Stimulated activated naive CD4-positive, alpha-beta T cell treated with Interleukin-2 at 50 U/mL for 16 hours (primary cell): Measurements from ENCODE around the gene MAP2K1.
"Not testable (repeated sequence)": the region's sequence is repeated elsewhere in the genome, so short reads cannot be mapped to it uniquely, and the experiment has no call there.

Experiments
- DNase-seq: peaks from one replicate; lab custom pipeline; 2025; lab: John Stamatoyannopoulos, UW

Gene MAP2K1

GRCh38 chr15:66476535-66476934, 89.8 kb downstream of the MAP2K1 start:
- no peak for DNase-seq

DNA sequence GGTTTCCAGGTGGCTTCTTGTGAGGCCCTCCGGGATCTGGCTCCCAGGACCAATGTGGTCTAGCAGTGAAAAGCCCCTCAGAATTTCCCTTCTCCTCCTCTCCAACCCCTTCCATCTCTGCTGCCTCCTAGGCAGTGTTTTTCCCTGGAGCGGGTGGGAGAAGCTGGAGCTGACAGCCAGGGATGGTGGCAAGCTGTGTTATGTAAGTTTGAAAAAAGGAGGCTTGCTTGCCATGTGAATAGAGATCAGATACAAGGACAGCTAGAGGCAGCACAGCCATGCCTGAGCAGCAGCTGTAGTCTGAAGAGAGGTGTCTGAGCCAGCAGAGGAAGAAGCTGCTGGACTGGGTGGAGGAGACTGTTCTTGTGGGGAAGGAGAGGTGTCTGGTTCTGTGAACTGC, 90.3 kb downstream of the MAP2K1 start:
- DNase-seq, result no peak

DNA sequence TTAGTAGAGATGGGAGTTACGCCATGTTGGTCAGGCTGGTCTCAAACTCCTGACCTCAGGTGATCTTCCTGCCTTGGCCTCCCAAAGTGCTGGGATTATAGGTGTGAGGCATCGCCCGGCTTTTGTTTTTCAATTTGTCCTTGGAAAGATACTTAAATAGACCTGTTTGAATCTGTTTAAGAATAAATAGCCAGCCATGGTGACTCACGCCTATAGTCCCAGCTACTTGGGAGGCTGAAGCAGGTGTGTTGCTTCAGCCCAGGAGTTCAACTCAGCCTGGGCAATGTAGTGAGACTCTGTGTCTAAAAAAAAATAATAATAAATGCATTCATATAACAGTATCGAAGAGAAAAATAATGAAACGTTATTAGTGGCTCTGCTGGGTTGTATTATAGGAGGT, 93.6 kb downstream of the MAP2K1 start:
- no peak for DNase-seq

DNA sequence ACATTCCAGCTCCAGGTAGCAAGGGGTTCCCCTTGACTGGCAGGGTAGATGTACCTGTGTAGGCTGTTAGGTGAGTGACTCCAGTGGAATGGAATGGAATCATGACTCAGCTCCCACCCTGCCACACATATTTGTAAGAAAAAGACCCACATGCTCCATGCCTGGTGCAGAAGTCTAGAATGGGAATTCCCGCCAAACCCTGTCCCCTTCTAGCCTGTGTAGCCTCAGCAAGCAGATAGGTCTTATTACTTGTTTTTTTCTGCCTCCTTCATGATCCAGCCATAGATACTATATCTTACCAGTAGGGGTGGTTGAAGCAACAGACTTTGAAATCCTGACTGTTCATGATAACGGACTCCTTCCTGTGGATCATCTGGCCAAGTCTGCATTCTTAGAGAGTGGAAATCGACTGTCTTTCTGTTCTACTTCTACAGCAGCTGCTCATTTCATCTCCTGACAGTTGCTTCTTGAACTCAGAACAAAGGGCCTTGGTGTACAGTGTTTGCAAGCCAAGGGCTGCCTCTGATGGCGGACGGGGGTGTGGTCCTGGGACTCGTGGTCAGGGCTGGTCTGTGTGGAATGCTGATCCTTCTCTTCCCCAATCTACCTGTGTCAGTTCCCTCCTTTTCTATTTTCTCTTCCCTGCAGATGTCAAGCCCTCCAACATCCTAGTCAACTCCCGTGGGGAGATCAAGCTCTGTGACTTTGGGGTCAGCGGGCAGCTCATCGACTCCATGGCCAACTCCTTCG, 94.6 kb downstream of the MAP2K1 start:
- DNase-seq, result no peak

- DNase-seq, result no peak
Measured at GRCh38 chr15:66482539-66482938, 95.8 kb downstream of the MAP2K1 start.

- DNase-seq, result no peak
Measured at GRCh38 chr15:66483131-66483566, 96.4 kb downstream of the MAP2K1 start.

DNA sequence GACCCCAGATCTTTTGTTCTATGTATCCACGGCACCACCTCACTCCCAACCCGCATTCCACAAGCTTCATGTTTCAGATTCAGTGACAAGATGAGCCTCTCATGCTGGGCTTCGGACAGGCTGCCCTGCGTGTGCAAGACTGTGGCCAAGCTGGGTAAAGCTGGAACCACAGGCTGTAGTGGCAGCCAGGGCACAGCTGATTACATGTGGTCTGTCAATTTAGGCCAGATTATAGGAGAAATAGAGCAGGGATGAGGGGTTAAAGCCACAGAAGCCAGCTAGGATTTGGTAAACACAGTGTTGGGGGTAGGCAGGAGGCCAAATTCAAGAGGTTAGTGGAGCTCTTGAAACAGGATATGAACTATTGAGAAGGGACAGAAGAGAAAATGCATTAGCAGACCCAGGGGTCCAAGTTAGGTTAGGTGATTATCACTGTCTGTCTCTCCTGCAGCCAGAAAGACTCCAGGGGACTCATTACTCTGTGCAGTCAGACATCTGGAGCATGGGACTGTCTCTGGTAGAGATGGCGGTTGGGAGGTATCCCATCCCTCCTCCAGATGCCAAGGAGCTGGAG, 97.9 kb downstream of the MAP2K1 start:
- no peak for DNase-seq

- no peak for DNase-seq
Measured at GRCh38 chr15:66486887-66487286, 100.2 kb downstream of the MAP2K1 start.

DNA sequence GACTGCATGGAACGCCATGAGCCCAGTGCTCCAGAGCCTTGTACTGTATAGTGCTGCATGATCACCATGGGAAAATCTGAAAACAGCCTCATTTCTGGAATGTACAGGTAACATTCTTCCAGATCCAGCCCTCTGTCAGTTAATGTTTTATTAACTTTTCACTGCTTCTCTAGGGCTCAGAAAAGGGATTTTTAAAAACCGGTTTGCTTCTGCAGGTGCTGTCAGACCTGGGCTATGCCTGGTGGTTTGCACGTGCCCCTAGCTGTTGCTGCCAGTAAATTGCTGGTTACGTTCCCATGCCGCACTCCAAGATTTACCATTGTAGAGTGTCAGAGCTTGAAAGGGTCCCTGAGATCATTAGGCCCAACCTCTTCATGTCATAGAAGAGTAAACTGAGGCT, 101.8 kb downstream of the MAP2K1 start:
- no peak for DNase-seq

- DNase-seq, result no peak
Measured at GRCh38 chr15:66489179-66489791, 102.6 kb downstream of the MAP2K1 start.

DNA sequence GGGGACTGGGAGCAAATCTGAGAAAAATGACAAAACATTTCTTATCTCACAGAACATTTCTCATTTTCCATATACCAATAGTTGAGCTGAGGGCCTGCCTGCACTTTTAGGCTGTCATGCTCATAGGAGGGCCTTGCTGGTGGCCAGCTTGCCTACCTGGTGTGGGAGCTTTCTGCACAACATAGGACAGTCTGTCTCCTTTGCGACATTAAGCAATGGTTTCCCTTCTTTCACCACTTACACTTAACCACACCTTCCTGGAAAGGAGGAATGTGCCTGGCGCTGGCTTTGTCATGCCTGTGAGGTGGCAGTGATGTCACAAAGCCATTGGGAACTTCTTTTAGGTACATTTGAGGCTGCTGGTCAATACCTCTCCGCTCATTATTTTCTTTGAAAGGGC, 105.1 kb downstream of the MAP2K1 start:
- DNase-seq, result no peak

DNA sequence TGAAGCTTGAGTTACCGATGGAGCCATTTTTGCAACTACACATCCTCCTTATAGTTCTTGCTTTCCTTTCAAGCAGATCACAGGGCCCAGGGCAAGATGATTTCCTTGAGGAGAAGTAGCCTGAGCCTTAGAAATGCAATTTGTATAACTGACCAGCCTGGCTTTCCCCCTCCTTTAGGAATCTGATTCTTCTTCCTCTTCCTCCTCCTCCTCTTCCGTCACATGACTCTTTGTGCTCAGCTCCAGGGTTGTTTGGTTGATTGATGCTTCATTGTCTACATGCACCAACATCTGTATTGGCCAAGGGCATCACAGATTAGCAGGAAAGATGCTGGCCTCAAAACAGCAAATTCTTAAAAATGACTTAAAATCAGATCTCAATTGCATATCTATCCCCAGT, 107.5 kb downstream of the MAP2K1 start:
- no peak for DNase-seq

DNA sequence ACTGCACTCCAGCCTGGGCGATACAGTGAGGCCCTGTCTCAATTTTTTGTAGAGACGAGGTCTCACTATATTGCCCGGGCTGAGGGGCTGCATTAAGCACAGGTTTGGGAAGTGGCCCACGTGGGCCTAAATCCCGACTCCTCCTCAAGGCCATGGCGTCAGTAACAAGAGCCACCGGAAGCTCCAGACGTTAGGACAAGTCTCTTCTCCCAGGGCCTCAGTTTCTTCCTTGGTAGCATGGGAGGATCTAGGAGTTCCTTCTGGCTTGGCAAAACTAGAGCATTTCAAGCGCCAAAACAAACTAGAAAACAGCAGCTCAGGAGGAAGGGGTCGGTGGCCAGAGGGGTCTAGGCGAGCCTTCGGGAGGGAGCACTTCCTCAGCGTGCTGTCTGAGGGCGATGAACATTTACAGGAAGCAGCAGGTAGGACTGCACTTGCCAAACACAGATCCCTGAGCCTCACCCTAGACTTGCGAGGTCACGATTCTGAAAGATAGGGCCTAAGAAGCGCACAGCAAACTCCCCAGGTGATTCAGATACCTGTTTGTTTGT, 110.3 kb downstream of the MAP2K1 start:
- DNase-seq, result peak; percentile 21

GRCh38 chr15:66497502-66498455, 111.1 kb downstream of the MAP2K1 start, which contains the start of gene SNAPC5:
Gene SNAPC5 (minus strand): TSS chr15:66497762. CDS start chr15:66497731, 31 bp downstream.
- DNase-seq, result peak; percentile 96

GRCh38 chr15:66498501-66499386, 112.0 kb downstream of the MAP2K1 start:
- DNase-seq, result no peak

GRCh38 chr15:66500346-66500745, 113.6 kb downstream of the MAP2K1 start:
- not testable (repeated sequence) for DNase-seq

DNA sequence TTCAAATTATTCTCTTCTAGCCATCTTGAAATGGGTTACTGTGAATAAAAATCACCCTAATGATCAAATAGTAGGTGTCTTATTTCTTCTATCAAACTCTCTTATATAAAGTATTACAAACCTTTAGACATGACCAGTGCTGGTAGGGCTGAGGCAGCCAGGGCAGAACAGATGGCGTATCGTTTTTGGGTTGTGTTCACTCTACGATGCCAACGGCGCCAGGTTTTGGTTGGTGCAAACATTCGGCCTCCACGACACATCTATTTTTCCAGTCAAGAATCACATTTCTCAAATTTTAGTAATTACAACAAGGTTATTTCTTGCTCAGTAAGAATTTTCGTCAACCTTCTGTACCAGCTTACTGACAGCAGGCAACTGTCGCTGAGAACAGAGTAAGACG, 115.8 kb downstream of the MAP2K1 start:
- DNase-seq, result peak; percentile 3

- DNase-seq, result not testable (repeated sequence)
Measured at GRCh38 chr15:66503041-66503648, 116.4 kb downstream of the MAP2K1 start.

DNA sequence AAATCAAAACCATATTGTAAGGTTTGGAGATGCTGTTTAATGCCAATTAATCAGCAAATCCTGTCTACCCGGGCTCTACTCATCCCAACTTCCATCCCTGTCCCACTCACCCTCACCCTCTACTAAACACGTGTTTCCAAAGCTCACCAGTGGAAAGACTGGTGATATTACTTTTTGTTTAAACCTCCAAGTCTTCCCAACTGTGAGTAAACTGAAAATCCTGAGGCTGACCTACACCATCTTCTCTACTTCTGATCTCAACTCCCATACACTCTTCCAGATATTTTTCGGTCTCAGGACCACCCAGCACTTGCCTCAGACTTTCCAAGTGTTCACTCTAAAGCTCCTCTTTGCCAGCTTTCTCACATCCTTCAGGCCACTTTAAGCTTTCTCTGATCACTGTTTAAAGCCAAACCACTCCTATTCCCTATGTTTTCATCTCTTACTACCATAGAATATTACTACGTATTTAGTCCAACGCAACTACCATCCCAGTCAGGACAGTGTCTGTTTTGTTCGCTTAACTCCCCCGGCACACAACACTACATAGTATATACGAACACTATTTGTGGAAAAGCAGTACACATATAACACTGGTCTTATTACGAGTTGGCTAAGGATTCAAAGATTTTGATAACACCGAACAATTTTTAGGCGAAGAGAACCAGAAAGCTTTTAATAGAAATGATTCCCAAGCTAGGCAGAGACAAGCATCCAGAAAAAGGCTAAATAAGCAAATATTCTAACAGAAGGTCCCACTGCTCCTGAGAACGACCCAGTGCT, 117.3 kb downstream of the MAP2K1 start:
- no peak for DNase-seq
